ENCODE data around the gene CPAMD8.
A peak's percentile ranks its signal among the peaks of the same experiment; 100 is the strongest.

CPAMD8 gene

GRCh38 chr19:17055636-17056035, 29.0 kb upstream of the CPAMD8 start:
- no peak for TF ChIP-seq CTCF (IDR thresholded peaks at IDR 0.05; ENCODE audit: low read depth, low read length)

GRCh38 chr19:17054746-17055145, 28.1 kb upstream of the CPAMD8 start:
- no peak for DNase-seq (ENCODE audit: extremely low read depth, low read depth)
- TF ChIP-seq CTCF (IDR thresholded peaks at IDR 0.05; ENCODE audit: low read depth, low read length): no peak

More at GRCh38 chr19:17055636-17056035, 29.0 kb upstream of the CPAMD8 start:
- DNase-seq (ENCODE audit: extremely low read depth, low read depth): no peak

GRCh38 chr19:17052439-17052838, 25.8 kb upstream of the CPAMD8 start:
- DNase-seq (ENCODE audit: extremely low read depth, low read depth): no peak
- peak; percentile 68 for TF ChIP-seq CTCF (IDR thresholded peaks at IDR 0.05; ENCODE audit: low read depth, low read length)

GRCh38 chr19:17049711-17050280, 23.2 kb upstream of the CPAMD8 start:
- no peak for TF ChIP-seq CTCF (IDR thresholded peaks at IDR 0.05; ENCODE audit: low read depth, low read length)
- DNase-seq (ENCODE audit: extremely low read depth, low read depth): no peak

- no peak for DNase-seq (ENCODE audit: extremely low read depth, low read depth)
- TF ChIP-seq CTCF (IDR thresholded peaks at IDR 0.05; ENCODE audit: low read depth, low read length): no peak
Observed at GRCh38 chr19:17048885-17049453, 22.4 kb upstream of the CPAMD8 start.

GRCh38 chr19:17045907-17046502, 19.4 kb upstream of the CPAMD8 start:
- no peak for DNase-seq (ENCODE audit: extremely low read depth, low read depth)
- TF ChIP-seq CTCF (IDR thresholded peaks at IDR 0.05; ENCODE audit: low read depth, low read length): no peak

GRCh38 chr19:17043744-17044143, 17.1 kb upstream of the CPAMD8 start:
- no peak for DNase-seq (ENCODE audit: extremely low read depth, low read depth)
- TF ChIP-seq CTCF (IDR thresholded peaks at IDR 0.05; ENCODE audit: low read depth, low read length): no peak
